ENCODE data around the gene PXDN. TPM values are rescaled to one million over a fixed set of nuclear protein-coding genes. Genes with fewer than 3 reads are reported as not detected.

Gene PXDN
- total and polyA plus RNA-seq, 2 of the 4 experiments (the other 2 are of a cell fraction) = 153 to 332 TPM

DNA sequence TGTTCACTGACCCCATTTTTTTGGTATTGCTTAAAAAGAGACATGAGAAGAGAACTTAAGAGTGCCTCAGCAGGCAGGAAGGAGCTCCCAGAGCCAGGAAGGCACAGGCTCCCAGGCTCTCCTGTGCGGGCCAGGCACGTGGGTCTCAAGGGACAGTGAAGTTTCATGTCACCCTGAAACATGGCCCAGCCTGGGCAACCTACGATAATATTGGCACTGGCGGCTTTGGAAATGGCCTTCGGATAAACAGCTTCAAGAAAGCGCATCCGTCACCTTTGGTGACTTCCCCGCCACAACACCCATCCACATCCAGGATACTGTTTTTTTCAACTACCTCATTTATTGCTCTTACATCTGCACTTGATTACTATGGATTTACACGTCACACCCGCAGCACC lies 30.5 kb downstream of the PXDN start:
- Histone ChIP-seq H3K9me1 (ENCODE audit: insufficient read depth, low read length) (peaks cover 44% of the 10 kb centered on the region), H3K4me3 (ENCODE audit: insufficient read depth, low read depth, low read length) (no peak overlapping the region), H4K20me1 (ENCODE audit: insufficient read depth, low read length) (peaks cover 95% of the 10 kb centered on the region), H3K4ac (ENCODE audit: low read depth, low read length) (no peak overlapping the region; the same call in 1 of the 2 replicates), H2AK5ac (ENCODE audit: low read depth, low read length) (no peak overlapping the region), H3K27me3 (ENCODE audit: control insufficient read depth, insufficient read depth, low read length) (no peaks in the 10 kb centered on the region), H2BK20ac (ENCODE audit: low read depth, low read length) (no peak overlapping the region), H2AFZ (replicated peaks; ENCODE audit: low read length, poor library complexity) (no peak overlapping the region), H3K18ac (ENCODE audit: low read depth, low read length) (no peak overlapping the region), H3K4me1 (ENCODE audit: control insufficient read depth, insufficient read depth, low read length) (peaks cover 13% of the 10 kb centered on the region), H4K8ac (ENCODE audit: low read depth in 2 of 2, low read length in 2 of 2) (no peak overlapping the region), H4K91ac (ENCODE audit: insufficient read depth, low read depth, low read length) (no peak overlapping the region), H3K9me3 (ENCODE audit: control insufficient read depth, insufficient read depth, low read length) (no peaks in the 10 kb centered on the region), H2AK9ac (replicated peaks; ENCODE audit: low read depth, low read length, poor library complexity) (no peak overlapping the region), H3K14ac (replicated peaks; ENCODE audit: low read depth, low read length) (no peak overlapping the region), H2BK15ac (ENCODE audit: low read depth, low read length) (no peak overlapping the region), H2BK5ac (ENCODE audit: low read depth, low read length, poor library complexity, severe bottlenecking) (no peak overlapping the region), H3K4me2 (ENCODE audit: low read depth, low read length) (no peak overlapping the region), H4K5ac (ENCODE audit: low read depth, low read length) (no peak overlapping the region), H3K23ac (ENCODE audit: low read depth, low read length) (no peak overlapping the region), H3K79me1 (ENCODE audit: low read depth in 1 of 2, low read length in 2 of 2) (peaks cover 7 to 80% of the 10 kb centered on the region in 2 experiments; a peak in 3 of 4 replicates), H2BK120ac (ENCODE audit: low read depth, low read length) (no peak overlapping the region), H3K56ac (ENCODE audit: extremely low read depth, insufficient read depth, low read length) (no peak overlapping the region), H3K27ac (ENCODE audit: insufficient read depth, low read length) (no peak overlapping the region), H3K9ac (ENCODE audit: low read depth, low read length) (no peak overlapping the region), H3K36me3 (ENCODE audit: control insufficient read depth, insufficient read depth, low read length) (peaks cover 6% of the 10 kb centered on the region)
- intact Hi-C loops (cut with micrococcal nuclease) = no loop called here
- whole genome bisulfite sequencing, 2 experiments (ENCODE audit: extremely low coverage in 2 of 2, insufficient read length in 1 of 2) = 98% methylated on average over 8 of the region's 10 CpGs; no CpG with 5 or more reads in 1 of the 2 experiments
- ChIA-PET POLR2A (ENCODE audit: unreplicated experiment) (no interaction called here), CTCF (no interaction called here)
- DNase-seq (no peak), ATAC-seq (ENCODE audit: low read depth) (no peak)
- dilution Hi-C loops (cut with HindIII; ENCODE audit: low sequenced_read_pairs, unreplicated experiment) = no loop called here
- in situ Hi-C loops (cut with MboI; ENCODE audit: low sequenced_read_pairs) = no loop called here
- no TSS peak for BruUV-seq (replicated peaks)
- TF ChIP-seq BHLHE40 (IDR thresholded peaks at IDR 0.05; ENCODE audit: low read depth, low read length) (no peak), RCOR1 (IDR thresholded peaks at IDR 0.05; ENCODE audit: insufficient replicate concordance, low read length) (no peak), RFX5 (IDR thresholded peaks at IDR 0.05; ENCODE audit: low read depth, low read length) (no peak), MAZ (IDR thresholded peaks at IDR 0.05; ENCODE audit: borderline replicate concordance, low read depth, low read length) (no peak), SMC3 (IDR thresholded peaks at IDR 0.05; ENCODE audit: low read depth, low read length) (no peak)
